DMS53 (cell line): ENCODE measurements around the gene MBP.
A peak's percentile ranks its signal among the peaks of the same experiment; 100 is the strongest.

Source experiments
- DNase-seq: peaks from one replicate; lab custom pipeline; 2025; lab: John Stamatoyannopoulos, UW

The MBP gene

DNA sequence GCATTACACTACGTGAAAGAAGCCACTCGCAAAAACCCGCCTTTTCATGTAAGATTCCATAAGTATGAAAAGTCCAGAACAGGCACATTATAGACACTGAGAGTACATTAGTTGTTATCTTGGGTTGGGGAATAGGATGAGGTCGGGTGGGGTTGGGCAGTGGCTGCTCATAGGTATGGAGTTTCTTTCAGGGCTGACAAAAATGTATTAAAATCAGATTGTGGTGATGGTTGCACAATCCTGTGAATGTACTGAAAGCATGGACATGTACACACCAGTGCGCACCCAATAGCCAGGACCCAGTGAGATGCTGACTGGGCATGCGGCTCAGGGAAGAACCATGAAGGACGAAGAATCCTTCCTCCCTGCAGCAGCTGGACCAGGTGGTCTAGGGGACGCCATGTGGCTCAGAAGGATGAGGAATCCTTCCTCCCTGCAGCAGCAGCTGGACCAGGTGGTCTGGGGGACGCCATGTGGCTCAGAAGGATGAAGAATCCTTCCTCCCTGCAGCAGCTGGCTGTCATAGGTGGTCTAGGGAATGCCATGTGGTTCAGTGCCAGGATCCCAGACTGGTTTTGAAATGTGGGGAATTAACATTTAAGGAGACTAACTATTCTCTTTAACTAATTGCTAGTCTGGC, 50.1 kb downstream of the MBP start:
- DNase-seq: no peak

DNA sequence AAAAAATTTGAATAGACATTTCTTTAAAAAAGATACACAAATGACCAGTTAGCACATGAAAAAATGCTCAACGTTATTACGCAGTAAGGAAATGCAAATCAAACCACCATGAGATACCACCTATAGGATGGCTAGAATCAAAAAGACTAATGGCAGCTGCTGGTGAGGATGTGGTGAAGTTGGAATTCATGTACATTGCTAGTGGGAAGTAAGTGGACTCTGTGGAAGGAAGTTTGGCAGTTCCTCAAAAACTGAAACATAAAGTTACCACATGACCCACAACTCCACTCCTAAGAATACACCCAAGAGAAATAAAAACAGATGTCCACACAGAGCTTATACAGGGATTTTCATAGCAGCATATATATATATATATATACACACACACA, 51.2 kb downstream of the MBP start:
- no peak for DNase-seq

GRCh38 chr18:77079954-77080682, 52.5 kb downstream of the MBP start:
- DNase-seq: no peak

DNA sequence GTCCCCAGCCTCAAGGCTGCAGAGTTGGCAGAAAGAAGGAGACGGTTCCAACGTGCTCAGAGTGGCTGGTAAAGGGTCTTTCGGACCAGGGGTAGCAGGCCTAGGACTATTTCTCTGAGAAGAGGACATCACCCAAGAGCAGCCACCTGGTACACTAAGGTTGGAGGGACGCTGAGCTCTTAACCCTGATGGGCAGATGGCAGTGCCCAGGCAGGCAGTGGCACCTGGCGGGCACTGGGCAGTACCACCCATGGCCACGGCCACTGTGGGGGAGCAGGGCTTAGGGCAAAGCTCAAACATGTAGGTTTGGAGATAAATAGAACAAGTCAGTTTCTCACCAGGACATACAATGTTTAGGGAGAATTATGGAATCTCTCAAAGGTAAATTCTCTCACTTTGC, 53.5 kb downstream of the MBP start:
- no peak for DNase-seq

- DNase-seq: no peak
Measured at GRCh38 chr18:77078690-77079070, 53.9 kb downstream of the MBP start.

- DNase-seq: no peak
Measured at GRCh38 chr18:77077941-77078689, 54.5 kb downstream of the MBP start.

DNA sequence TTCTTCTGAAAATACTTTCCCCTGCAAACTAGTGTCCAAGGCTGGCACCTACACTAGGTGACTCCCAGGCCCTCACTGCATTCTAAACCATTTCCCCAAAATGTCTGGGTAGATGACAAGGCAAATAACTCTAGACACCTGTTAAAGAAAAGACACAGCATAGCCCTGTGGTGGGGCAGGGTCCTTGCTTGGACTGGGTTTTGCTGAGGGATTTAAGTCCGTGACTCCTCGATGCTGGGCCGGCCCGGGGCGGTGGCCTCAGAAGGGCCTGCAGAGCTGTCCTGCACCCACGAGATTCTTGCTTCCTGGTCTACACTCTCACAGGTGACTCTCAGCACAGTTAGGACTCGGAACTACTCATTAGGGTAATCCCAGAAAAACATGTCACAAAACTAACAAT, 55.2 kb downstream of the MBP start:
- DNase-seq: no peak

DNA sequence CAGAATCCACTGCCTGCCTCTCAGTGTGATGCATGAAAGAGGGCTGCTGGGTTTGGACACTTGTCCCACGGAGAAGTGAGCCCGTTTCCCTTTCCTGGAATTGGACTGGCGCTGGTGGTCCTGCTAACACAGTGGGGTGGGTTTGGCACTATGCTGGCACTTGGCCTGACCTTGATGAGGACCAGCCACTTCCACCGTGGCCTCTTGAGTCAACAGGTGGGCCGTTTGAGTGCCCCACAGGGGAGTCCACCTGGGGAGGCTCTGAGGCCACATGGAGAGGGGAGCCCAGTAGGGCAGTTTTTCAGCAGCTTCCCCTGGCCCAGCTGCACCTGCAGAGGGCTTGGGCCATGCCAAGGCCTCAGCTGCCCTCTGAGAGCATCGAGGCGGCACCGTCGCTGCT, 56.5 kb downstream of the MBP start:
- DNase-seq: no peak

DNA sequence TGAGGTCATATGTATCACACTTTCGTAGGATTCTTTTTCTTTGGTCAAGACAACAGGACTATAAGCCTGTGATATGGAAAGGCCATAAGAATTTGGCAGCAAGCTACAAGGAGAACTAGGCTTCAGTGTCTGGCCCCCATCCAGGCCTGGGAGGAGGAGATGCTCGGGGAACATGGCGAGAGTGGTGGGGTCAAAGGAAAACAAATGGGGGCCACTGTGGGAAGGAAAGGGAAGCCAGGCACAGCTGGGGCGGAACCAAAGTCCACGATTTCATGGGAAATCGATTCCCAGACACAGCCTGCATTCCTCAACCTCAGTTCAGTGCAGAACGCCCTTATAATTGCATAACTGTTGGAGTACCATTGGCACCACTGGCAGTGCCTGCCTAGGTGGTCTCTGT, 58.2 kb downstream of the MBP start:
- no peak for DNase-seq

DNA sequence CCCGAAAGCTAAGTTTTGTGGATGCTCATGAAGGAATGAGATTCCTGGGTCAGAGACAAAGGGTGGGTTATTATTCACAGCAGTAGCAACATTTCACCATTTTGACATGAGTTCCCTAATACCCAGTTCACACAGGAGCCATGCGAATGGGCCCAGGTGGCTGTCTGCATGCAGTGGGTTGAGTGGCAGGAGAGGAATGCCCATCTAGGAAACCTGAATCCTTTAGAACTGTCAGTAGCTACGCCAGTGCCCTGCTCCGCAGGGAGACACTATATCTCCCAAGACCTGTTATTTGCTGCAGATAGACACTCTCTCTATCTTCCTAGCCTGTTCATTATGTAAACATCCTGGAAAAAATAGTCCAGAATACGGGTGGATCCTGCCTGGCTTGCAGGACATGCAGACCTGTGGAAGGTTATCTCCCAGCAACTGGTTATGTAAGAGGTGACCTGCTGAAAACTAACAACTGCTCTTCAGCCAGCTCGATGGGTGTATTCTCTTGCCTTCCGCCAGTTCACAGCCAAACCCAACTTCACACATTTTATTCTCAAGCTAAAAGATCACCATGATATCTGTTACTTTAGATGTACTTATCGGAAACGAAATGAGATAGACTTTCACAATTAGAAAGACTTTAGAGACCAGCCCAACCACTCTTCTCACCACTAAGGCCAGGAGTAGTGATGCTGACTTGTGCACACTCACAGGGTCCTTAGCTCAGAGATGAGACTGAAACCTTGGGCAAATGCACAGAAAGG, 59.1 kb downstream of the MBP start:
- DNase-seq: peak; percentile 25

DNA sequence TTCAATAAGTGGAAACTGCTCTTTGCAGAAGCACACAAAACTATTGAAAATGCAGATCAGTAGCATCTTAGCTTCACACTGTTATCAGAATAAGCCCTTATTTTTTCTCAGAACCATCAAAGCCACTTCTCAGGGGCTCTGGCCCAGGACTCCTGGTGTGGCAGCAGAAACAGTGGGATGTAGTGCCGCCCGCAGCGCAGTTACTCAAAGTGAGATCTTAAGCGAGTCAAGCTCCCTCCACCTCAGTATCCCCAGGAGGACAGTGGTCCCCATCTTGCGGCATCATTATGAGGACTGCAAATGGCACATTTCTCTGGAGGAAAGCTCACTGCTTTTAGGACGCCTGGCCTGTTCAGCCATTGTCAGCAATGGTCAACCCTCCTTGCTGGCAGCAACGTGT, 60.0 kb downstream of the MBP start:
- no peak for DNase-seq

GRCh38 chr18:77071711-77072292, 60.8 kb downstream of the MBP start:
- DNase-seq: peak; percentile 51

- DNase-seq: no peak
Measured at GRCh38 chr18:77071061-77071460, 61.5 kb downstream of the MBP start.

DNA sequence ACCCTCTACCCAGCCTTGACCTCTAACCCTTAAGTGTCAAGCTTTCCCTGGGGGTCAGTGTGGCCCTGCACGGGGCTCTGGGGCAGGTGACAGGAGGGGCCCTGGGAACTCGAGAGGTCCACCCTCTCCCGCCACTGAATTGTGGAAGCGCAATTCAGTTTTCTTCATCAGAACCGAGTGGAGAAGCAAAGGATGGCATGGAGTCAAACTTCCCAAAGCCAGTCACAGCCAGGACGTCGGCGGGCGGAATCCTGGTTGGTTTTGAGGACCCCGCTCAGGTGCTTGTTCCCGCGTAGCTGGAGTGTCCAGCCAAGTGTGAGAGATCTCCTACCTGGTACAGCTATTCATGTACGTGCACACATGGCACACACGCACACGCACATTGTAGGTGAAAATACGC, 62.0 kb downstream of the MBP start:
- no peak for DNase-seq

- no peak for DNase-seq
Measured at GRCh38 chr18:77069931-77070330, 62.7 kb downstream of the MBP start.

DNA sequence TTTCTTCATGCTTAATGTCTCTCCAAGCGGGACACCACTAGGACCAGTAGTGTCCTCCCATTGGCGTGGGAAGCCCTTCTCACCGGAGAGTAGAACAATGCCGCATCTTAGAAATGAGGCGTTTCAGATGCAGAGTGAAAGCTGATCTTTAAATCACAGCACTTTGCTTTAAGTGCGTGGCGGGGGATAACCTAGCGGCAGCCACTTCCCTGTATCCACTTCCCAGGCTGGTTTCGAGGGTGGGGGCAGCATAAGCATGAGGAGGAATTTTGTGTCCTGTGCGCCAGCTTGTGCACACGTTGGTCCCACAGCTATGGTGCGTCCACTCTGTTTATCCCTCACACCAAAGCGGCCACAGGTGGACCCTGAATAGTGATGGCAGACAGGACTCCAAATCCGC, 63.1 kb downstream of the MBP start:
- DNase-seq: no peak

- no peak for DNase-seq
Measured at GRCh38 chr18:77068321-77069312, 64.0 kb downstream of the MBP start.

DNA sequence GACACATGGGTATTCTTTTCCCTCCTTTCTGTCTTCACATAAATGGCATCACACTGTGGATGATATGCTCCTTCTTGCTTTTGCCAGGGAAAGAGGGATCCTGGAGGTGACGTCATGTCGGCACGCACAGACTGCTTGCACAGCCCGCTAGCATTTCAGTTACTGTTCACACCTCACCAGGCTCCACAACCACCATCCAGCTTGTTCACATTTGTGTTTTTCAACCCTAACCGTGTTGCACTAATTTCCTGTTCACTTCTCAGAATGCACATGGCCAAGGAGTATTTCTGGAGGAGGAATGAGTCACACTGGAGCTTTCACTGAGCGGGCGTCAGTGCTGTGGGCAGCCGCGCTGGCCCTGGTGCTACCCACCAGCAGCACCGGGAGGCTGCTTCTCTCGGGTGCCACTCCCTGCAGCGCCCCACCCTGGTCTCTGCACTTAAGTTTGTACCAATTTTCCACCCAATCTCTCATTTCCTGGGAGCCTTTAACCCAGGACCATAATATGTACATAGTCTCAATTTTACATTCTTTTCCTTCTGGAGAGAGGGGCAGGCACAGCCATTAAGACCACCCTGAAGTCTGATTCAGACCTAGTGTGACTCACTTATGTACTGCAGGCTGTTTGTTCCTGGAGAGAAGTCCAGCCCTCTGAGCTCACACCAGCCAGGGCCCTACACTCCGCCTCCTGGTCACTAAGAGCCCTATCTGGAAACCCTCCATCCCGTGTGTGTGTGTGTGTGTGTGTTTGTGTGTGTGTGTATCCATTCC, 65.1 kb downstream of the MBP start:
- no peak for DNase-seq

DNA sequence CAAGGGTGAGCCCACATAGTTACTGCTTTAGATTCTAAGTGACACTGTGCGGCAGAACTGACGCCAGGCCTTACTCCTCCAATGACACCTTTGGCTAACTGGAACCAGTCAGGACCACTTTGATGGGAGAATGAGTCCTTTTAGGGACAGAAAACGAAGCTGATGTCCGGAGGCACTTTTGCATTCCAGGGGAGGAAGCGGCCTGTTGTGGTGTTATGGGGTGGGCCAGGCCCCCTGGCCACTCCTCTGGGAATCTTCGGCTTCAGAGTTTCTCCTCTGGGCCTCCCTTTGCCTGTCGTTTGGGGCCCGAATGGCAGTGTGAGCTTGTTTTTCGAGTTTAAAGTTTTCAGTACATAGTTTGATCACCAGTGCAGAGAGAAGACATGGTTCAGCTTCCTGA, 65.9 kb downstream of the MBP start:
- no peak for DNase-seq

DNA sequence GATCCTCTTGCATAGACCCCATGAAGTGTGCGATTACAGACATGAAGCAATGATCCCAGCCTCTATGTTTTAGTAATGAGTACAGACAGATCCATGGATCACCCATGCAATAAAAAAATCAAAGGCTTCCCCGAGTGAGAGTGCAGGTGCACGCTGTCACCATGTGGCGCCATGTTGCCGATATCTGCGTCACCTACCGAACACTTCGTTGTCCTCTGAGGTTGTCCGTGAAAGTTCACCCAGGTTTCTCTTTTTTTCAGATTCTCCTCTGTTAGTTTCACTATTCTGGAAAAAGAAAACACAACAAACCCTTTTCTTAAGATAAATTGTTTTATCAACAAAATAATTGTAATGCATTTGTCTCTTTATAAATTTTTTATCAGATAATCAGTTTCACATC, 66.5 kb downstream of the MBP start:
- no peak for DNase-seq
